ENCODE results near the gene PTMA.

PTMA gene

DNA sequence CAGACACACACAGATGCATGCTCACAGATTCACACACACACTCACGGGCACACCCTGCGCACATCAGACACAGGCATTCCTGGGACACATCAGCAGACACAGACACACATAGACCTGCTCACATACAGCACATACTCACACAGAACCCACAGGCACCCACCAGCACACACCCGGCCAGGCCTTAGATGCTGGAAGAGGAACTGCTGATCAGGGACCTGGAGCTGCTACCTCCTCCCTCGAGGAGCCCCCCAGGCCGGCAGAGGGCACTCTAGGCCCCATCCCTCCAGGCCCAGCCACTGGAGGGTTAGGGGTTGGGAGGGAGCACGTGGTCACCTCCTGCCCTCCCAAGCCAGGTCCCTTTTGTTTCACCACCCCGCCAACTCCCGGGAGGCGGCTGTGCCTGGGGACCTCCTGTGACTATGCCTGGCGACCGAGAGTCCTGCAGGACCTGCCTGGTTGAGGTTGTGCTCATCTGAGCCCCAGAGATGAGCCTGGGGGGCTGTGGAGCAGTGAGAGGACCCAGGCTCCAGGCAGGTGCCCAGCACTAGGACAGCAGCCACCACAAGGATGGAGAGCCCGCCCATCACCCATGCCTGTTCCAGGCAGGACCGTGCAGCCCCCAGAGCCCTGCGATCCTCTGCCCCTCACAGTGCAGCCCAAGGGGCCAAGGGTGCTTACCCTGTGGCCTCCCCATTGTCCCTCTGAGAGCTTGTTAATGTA lies 21.0 kb upstream of the PTMA start:
- H2AFZ ChIP-seq (ENCODE audit: low read length), result no peak overlapping the region
- peak overlapping the region; percentile 61 for H3K4me2 ChIP-seq (ENCODE audit: low read length)
- peak overlapping the region; percentile 76; the same call in 1 of the 2 replicates for H3K9ac ChIP-seq (ENCODE audit: low read length)
- H3K79me2 ChIP-seq (ENCODE audit: insufficient read depth, low read length), result no peaks in the 10 kb centered on the region
- H3F3A ChIP-seq (ENCODE audit: insufficient read depth, low read length), result no peaks in the 10 kb centered on the region
- TF ChIP-seq, protein P1, sequence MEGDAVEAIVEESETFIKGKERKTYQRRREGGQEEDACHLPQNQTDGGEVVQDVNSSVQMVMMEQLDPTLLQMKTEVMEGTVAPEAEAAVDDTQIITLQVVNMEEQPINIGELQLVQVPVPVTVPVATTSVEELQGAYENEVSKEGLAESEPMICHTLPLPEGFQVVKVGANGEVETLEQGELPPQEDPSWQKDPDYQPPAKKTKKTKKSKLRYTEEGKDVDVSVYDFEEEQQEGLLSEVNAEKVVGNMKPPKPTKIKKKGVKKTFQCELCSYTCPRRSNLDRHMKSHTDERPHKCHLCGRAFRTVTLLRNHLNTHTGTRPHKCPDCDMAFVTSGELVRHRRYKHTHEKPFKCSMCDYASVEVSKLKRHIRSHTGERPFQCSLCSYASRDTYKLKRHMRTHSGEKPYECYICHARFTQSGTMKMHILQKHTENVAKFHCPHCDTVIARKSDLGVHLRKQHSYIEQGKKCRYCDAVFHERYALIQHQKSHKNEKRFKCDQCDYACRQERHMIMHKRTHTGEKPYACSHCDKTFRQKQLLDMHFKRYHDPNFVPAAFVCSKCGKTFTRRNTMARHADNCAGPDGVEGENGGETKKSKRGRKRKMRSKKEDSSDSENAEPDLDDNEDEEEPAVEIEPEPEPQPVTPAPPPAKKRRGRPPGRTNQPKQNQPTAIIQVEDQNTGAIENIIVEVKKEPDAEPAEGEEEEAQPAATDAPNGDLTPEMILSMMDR (IDR thresholded peaks at IDR 0.05; ENCODE audit: low read length), result peak; percentile 82
- no peak for TF ChIP-seq EZH2 (IDR thresholded peaks at IDR 0.05; ENCODE audit: borderline replicate concordance, low read length)
- no peaks in the 10 kb centered on the region for H3K9me2 ChIP-seq (ENCODE audit: low read depth, low read length)
- no peaks in the 10 kb centered on the region for H3K9me3 ChIP-seq (ENCODE audit: low read length)
- H3K27me3 ChIP-seq (ENCODE audit: insufficient read depth, low read length), result peaks cover 4% of the 10 kb centered on the region; the same call in 1 of the 2 replicates
- H3K4me1 ChIP-seq (ENCODE audit: insufficient read depth, low read length, severe bottlenecking), result peaks cover 55% of the 10 kb centered on the region
- H3K27ac ChIP-seq (ENCODE audit: low read depth, low read length, poor library complexity, severe bottlenecking), result peak overlapping the region; percentile 96
- no peaks in the 10 kb centered on the region for H3K36me3 ChIP-seq (ENCODE audit: insufficient read depth, low read length)
- H4K20me1 ChIP-seq (ENCODE audit: insufficient read depth, low read length), result no peaks in the 10 kb centered on the region
- H3K4me3 ChIP-seq (ENCODE audit: low read depth, low read length, poor library complexity, severe bottlenecking), result peak overlapping the region; percentile 54

GRCh38 chr2:231687961-231688360 lies 20.4 kb upstream of the PTMA start:
- H2AFZ ChIP-seq (ENCODE audit: low read length), result no peak overlapping the region
- H3K79me2 ChIP-seq (ENCODE audit: insufficient read depth, low read length), result no peaks in the 10 kb centered on the region
- H3K27me3 ChIP-seq (ENCODE audit: insufficient read depth, low read length), result peaks cover 4% of the 10 kb centered on the region; the same call in 1 of the 2 replicates
- H3K4me3 ChIP-seq (ENCODE audit: low read depth, low read length, poor library complexity, severe bottlenecking), result no peak overlapping the region
- TF ChIP-seq EZH2 (IDR thresholded peaks at IDR 0.05; ENCODE audit: borderline replicate concordance, low read length), result no peak
- TF ChIP-seq, protein P1 (IDR thresholded peaks at IDR 0.05; ENCODE audit: low read length), result no peak
- H3K4me2 ChIP-seq (ENCODE audit: low read length), result no peak overlapping the region; the same call in 1 of the 2 replicates
- H4K20me1 ChIP-seq (ENCODE audit: insufficient read depth, low read length), result no peaks in the 10 kb centered on the region
- H3F3A ChIP-seq (ENCODE audit: insufficient read depth, low read length), result no peaks in the 10 kb centered on the region
- H3K9me2 ChIP-seq (ENCODE audit: low read depth, low read length), result no peaks in the 10 kb centered on the region
- H3K9ac ChIP-seq (ENCODE audit: low read length), result peak overlapping the region; percentile 44; the same call in 1 of the 2 replicates
- H3K9me3 ChIP-seq (ENCODE audit: low read length), result no peaks in the 10 kb centered on the region
- H3K36me3 ChIP-seq (ENCODE audit: insufficient read depth, low read length), result no peaks in the 10 kb centered on the region
- H3K27ac ChIP-seq (ENCODE audit: low read depth, low read length, poor library complexity, severe bottlenecking), result no peak overlapping the region
- peaks cover 48% of the 10 kb centered on the region for H3K4me1 ChIP-seq (ENCODE audit: insufficient read depth, low read length, severe bottlenecking)

- H3K9me2 ChIP-seq (ENCODE audit: low read depth, low read length), result no peaks in the 10 kb centered on the region
- no peaks in the 10 kb centered on the region for H3K36me3 ChIP-seq (ENCODE audit: insufficient read depth, low read length)
- no peaks in the 10 kb centered on the region for H3K79me2 ChIP-seq (ENCODE audit: insufficient read depth, low read length)
- no peak overlapping the region for H3K4me3 ChIP-seq (ENCODE audit: low read depth, low read length, poor library complexity, severe bottlenecking)
- H3K9ac ChIP-seq (ENCODE audit: low read length), result no peak overlapping the region
- no peak overlapping the region for H3K4me2 ChIP-seq (ENCODE audit: low read length)
- H4K20me1 ChIP-seq (ENCODE audit: insufficient read depth, low read length), result no peaks in the 10 kb centered on the region
- no peak overlapping the region for H3K27ac ChIP-seq (ENCODE audit: low read depth, low read length, poor library complexity, severe bottlenecking)
- peaks cover 4% of the 10 kb centered on the region; the same call in 1 of the 2 replicates for H3K27me3 ChIP-seq (ENCODE audit: insufficient read depth, low read length)
- H2AFZ ChIP-seq (ENCODE audit: low read length), result no peak overlapping the region
- peaks cover 40% of the 10 kb centered on the region for H3K4me1 ChIP-seq (ENCODE audit: insufficient read depth, low read length, severe bottlenecking)
- TF ChIP-seq, protein P1 (IDR thresholded peaks at IDR 0.05; ENCODE audit: low read length), result no peak
- no peak for TF ChIP-seq EZH2 (IDR thresholded peaks at IDR 0.05; ENCODE audit: borderline replicate concordance, low read length)
- H3K9me3 ChIP-seq (ENCODE audit: low read length), result no peaks in the 10 kb centered on the region
- H3F3A ChIP-seq (ENCODE audit: insufficient read depth, low read length), result no peaks in the 10 kb centered on the region
Measured at GRCh38 chr2:231688719-231689118, 19.6 kb upstream of the PTMA start.
